GM12801 (cell line): ENCODE measurements around the gene ZNHIT1.

ENCODE experiments used
- TF ChIP-seq, protein P1 (sequence below): IDR thresholded peaks from one replicate; pipeline ENCODE4 v1.5.1; 2011; ENCODE audit warnings: control low read depth; ENCODE audit not compliant: insufficient read length; ENCODE audit errors: extremely low read depth

Gene ZNHIT1

DNA sequence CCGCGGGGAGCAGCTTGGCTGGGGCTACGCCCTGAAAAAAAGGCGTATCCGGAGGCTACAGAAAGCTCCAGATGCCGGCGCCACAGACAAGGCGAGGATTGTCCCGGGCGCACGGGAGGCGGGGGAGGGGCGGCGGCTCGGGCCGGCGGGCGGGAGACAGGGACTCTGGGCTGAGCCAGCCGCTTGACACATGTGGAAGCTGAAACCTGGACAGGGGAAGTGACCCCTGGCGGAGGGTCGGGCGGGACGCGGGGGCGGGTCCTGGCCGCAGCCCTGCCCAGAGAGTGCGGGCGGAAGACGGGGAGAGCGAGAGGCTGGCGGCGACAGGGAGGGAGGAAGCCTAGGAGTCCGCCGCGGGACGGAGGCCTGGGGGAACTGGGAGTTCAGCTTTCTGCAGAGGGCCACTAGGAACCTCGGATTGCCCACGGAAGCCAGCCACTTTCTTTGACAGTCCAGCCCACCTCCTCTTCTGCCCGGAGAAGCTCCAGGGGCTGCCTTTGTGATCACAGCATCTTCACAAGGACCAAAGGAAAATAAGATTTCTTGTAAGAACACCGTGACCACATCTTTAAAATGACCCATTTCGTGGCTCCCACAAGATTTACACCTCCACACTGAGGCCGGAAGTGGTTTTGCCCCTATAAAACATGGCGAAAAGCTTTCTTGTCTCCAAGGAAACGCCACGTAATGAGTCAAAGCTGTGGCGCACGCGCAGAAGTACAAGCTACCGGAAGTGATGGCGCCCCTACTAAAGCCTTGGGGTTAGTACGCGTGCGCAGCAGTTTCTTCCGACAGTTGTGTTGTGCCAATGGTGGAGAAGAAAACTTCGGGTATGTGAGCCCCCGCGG, at the start of gene ZNHIT1, which contains the start of gene PLOD3:
Gene ZNHIT1 (plus strand): TSS at position 778 of the 848 bp plus-strand sequence. CDS start 31 bp downstream, at position 809.
Gene PLOD3 (minus strand): TSS at position 194 of the 848 bp plus-strand sequence. CDS start 307 bp downstream, outside the sequence.
- TF ChIP-seq, protein P1, sequence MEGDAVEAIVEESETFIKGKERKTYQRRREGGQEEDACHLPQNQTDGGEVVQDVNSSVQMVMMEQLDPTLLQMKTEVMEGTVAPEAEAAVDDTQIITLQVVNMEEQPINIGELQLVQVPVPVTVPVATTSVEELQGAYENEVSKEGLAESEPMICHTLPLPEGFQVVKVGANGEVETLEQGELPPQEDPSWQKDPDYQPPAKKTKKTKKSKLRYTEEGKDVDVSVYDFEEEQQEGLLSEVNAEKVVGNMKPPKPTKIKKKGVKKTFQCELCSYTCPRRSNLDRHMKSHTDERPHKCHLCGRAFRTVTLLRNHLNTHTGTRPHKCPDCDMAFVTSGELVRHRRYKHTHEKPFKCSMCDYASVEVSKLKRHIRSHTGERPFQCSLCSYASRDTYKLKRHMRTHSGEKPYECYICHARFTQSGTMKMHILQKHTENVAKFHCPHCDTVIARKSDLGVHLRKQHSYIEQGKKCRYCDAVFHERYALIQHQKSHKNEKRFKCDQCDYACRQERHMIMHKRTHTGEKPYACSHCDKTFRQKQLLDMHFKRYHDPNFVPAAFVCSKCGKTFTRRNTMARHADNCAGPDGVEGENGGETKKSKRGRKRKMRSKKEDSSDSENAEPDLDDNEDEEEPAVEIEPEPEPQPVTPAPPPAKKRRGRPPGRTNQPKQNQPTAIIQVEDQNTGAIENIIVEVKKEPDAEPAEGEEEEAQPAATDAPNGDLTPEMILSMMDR = no peak

DNA sequence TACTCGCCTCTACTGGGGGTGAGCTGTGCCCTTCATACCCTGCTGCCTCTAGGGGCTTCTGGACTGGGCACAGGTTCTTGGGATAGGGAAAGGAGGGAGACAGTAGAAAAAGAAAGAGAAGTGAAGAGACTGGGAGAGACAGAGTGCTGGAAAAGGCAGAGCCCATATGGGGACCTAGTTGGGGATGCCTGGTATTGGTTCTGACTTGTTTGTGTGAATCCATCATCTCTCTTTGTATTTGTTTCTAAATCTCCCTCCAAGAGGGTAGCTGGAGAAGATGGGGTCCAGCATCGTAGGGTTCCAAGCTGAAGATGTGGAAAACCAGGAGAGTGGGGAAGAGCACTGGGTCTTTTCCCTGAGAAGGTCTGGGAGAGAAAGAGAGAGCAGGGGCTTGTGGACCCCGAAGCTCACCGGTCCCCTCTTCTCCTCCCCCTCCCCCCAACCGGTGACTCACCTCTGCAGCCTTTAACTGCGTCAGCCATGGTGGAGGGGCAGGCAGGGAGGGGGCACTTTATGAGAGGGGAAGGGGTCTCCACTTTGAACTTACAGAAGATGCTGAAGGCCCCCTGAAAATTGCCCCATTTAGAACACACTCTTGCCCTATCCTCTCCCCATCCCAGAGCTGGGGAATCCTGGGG, 49.4 kb upstream of the ZNHIT1 start:
- TF ChIP-seq, protein P1 = no peak

DNA sequence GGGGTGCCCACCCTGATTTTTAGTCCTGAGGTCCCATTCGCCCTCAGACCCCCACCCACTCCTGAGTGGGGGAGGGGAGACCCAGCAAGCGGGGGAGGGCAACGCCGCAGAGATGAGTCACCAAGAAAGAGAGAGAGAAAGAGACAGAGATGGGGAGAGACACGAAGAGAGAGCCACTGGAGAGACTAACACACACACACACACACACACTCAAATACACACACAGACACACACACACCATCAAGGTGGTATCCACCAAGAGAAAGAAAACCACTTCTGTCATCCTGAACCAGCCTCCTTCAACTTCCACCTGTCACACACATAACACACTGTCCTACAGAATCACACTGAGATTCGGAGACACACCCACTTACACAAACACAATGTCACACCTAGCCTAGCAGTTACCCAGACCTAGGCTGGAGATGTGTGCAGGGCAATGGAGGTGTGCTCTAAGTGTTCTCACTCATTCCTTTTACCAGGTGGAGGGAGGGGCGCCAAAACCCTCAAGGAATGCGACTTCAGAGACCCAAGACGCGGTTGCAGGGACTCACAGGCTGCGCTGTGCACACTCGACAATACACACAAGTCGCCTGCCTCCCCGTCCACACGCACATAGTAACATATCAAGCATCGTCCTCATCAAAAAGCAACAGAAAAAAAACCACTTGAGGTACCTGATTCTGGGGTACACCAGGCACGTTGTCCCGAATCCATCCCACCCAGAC, 48.7 kb upstream of the ZNHIT1 start:
- TF ChIP-seq, protein P1 = no peak

DNA sequence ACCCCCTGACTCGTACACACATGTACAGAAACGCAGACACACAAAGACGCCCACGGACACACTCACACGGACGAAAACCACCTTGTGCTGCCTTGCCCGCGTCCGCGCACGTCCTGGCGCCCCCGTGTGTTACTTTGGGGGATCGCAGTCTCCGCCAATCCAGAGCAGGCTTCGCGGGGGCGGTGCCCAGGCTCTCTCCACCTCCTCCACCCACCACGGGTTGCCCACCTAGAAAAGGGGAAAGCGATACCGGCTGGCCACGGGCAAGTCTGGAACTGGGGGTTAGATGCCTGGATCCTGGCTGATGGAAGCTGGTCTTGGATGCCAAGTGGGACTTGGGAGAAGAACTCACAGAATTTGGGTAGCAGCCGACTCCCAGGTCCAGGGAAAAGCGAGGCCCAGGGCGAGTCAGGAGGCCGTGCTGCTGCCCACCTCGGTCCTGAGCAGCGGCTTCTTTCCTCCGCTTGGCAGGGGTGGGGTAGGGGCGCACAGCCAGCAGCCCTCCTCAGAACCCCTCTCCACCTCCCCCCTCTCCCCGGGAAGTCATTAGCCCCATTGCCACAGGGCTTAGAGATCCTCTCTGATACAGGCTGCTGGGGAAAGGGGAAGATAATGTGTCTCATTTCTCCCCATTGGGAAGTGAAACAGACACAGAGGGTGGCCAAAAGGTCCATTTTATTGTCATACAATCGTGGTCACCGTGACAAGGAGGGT, 48.0 kb upstream of the ZNHIT1 start:
- TF ChIP-seq, protein P1 = no peak

DNA sequence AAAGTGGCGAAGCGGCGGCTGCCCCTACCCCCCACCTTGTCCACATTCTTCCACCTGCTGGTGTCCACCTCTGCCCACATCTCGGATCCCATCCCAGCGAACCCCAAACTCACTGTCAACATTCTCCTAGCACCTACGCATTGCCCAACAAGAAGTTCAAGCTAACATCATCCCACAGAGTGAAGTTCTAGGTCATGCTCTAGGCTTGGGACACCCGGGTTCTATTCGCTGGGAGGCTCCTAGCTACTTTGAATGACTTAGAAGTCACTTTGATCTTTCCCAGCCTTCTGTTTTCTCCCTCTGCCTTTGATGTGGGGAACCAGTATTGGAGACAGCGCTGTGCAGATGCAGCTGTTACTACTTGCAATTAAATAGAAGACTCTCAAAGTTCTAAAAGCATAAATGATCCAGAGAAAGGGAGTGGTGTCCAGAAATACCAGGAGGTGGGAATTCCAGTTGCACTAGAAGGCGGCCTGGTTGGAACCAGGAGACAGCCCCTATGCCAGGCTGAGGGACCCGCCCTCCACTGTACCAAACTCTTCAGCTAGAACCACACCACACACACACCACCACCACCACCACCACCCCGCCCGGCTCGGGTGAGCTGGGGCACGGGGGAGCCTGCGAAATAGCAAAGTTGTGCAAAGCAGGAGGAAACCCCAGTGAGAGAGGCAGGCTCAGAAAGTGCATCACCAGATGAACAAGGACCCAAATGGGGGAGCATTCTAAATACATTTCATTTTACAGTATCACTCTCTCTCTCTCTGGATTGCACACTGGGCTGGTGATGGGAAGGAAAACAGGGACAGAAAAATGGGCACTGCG, 47.1 kb upstream of the ZNHIT1 start:
- TF ChIP-seq, protein P1 = no peak

DNA sequence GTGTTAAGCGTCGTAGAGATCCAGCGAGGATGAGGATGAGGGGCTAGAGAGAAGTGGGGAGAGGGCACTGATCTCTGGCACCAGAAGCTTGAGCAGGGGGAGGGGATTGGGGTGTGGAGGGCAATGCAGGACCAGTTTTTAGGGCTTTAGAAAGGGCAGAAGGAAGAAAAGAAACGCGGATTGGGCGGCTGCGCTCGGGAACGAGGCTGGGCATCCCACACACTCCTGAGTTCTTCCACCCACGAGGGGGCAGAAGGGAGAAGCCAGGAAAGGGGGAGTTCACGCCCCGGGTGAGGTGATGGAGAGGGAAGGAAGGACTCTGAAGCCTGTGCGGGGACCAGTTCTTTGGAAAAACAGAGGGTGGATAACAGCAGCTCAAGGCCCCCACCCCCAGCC, 46.5 kb upstream of the ZNHIT1 start:
- TF ChIP-seq, protein P1 = no peak
